ENCODE results near the gene MVP.

The MVP gene

DNA sequence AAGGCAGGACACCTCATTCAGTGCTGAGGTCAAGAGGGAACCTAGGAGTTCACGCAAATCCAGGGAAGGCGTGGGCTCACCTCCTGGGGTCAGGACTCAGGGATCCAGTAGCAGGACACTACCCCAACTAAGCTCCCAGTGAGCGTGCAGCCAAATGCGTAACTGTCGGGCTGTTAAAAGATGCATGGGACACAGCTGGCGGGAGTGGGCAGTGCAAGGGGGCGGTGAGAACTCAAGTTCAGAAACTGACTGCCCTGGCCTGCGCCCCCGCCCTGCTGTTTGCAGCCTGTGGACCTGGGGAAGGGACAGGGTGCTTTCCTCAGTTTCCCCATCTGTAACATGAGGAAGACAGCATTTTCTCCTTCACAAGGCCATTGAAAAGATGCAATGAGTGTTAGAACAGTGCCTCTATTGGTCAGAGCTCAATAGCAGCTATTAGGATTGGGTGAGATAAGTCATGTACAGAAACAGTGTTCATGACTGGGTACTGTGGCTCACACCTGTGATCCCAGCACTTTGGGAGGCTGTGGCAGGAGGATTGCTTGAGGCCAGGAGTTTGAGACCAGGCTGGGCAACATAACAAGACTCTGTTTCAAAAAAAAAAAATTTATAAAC is 22.6 kb downstream of the MVP start:
- H2AFZ ChIP-seq (ENCODE audit: low read depth, low read length), result no peak overlapping the region
- H3K4me2 ChIP-seq (ENCODE audit: low read length), result no peak overlapping the region
- no peaks in the 10 kb centered on the region for H3K36me3 ChIP-seq (replicated peaks; ENCODE audit: low read depth, low read length)
- H3K79me2 ChIP-seq (ENCODE audit: low read length), result no peaks in the 10 kb centered on the region
- no peaks in the 10 kb centered on the region for H4K20me1 ChIP-seq (ENCODE audit: insufficient read depth, low read length)
- H3K4me3 ChIP-seq (ENCODE audit: low read length), result no peak overlapping the region
- H3K27ac ChIP-seq (ENCODE audit: low read length), result no peak overlapping the region
- no peak overlapping the region for H3K9ac ChIP-seq (ENCODE audit: low read length)
- H3K4me1 ChIP-seq (ENCODE audit: low read length), result no peaks in the 10 kb centered on the region
- H3K9me3 ChIP-seq (ENCODE audit: insufficient read depth, low read length), result no peaks in the 10 kb centered on the region
- no peaks in the 10 kb centered on the region for H3K27me3 ChIP-seq (ENCODE audit: low read depth, low read length)
- TF ChIP-seq, protein P1, sequence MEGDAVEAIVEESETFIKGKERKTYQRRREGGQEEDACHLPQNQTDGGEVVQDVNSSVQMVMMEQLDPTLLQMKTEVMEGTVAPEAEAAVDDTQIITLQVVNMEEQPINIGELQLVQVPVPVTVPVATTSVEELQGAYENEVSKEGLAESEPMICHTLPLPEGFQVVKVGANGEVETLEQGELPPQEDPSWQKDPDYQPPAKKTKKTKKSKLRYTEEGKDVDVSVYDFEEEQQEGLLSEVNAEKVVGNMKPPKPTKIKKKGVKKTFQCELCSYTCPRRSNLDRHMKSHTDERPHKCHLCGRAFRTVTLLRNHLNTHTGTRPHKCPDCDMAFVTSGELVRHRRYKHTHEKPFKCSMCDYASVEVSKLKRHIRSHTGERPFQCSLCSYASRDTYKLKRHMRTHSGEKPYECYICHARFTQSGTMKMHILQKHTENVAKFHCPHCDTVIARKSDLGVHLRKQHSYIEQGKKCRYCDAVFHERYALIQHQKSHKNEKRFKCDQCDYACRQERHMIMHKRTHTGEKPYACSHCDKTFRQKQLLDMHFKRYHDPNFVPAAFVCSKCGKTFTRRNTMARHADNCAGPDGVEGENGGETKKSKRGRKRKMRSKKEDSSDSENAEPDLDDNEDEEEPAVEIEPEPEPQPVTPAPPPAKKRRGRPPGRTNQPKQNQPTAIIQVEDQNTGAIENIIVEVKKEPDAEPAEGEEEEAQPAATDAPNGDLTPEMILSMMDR (IDR thresholded peaks at IDR 0.05; ENCODE audit: low read depth, low read length), result 0 out of 2 replicates have a peak, but pooled peaks have one; percentile 15
- no peak for TF ChIP-seq EZH2phosphoT487 (IDR thresholded peaks at IDR 0.05; ENCODE audit: low read depth)

DNA sequence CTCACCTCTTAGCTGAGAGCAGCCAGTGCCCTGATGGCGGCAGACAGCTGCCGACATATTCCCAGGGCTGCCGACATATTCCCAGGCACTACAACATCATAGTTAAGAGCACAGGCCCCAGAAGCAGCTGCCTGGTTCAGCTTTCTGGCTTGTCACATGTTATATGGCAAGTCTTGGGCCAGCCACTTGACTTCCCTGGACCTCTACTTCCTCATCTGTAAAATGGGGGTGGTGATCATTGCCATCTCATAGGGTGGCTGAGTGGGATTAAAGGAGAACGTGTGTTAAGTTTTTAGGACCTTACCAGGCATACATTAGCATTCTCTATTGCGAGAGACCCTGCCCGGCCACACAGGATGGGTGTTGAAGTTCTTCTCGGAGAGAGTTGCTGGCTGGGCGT is 23.7 kb downstream of the MVP start:
- Histone ChIP-seq H3K9ac (ENCODE audit: low read length) (no peak overlapping the region), H3K4me3 (ENCODE audit: low read length) (no peak overlapping the region), H3K79me2 (ENCODE audit: low read length) (no peaks in the 10 kb centered on the region), H3K27ac (ENCODE audit: low read length) (no peak overlapping the region), H4K20me1 (ENCODE audit: insufficient read depth, low read length) (no peaks in the 10 kb centered on the region), H3K36me3 (replicated peaks; ENCODE audit: low read depth, low read length) (no peaks in the 10 kb centered on the region), H3K9me3 (ENCODE audit: insufficient read depth, low read length) (no peaks in the 10 kb centered on the region), H2AFZ (ENCODE audit: low read depth, low read length) (no peak overlapping the region), H3K4me2 (ENCODE audit: low read length) (no peak overlapping the region), H3K4me1 (ENCODE audit: low read length) (no peaks in the 10 kb centered on the region), H3K27me3 (ENCODE audit: low read depth, low read length) (no peaks in the 10 kb centered on the region)
- TF ChIP-seq, protein P1 (IDR thresholded peaks at IDR 0.05; ENCODE audit: low read depth, low read length), result no peak
- no peak for TF ChIP-seq EZH2phosphoT487 (IDR thresholded peaks at IDR 0.05; ENCODE audit: low read depth)

DNA sequence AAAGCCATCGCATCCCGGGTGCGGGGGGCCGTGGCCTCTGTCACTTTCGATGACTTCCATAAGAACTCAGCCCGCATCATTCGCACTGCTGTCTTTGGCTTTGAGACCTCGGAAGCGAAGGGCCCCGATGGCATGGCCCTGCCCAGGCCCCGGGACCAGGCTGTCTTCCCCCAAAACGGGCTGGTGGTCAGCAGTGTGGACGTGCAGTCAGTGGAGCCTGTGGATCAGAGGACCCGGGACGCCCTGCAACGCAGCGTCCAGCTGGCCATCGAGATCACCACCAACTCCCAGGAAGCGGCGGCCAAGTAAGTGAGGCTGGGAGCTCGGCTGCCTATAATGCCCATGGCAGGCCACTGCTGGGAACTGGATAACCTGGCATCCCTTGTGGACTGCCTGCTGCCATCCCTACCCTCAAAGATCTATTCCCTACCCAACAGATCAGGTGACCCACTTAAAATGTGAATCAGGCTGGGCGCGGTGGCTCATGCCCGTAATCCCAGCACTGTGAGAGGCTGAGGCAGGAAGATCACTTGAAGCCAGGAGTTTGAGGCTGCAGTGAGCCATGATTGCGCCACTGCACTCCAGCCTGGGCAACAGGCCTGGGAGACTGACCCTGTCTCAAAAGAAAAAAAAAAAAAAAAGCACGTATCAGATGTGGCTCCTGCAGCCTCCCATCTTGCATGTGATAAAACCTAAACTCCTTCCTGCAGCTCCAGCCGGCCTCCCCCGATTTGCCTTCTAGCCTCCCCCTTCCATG is 24.5 kb downstream of the MVP start:
- H4K20me1 ChIP-seq (ENCODE audit: insufficient read depth, low read length), result no peaks in the 10 kb centered on the region
- no peak overlapping the region for H3K9ac ChIP-seq (ENCODE audit: low read length)
- no peaks in the 10 kb centered on the region for H3K27me3 ChIP-seq (ENCODE audit: low read depth, low read length)
- H3K9me3 ChIP-seq (ENCODE audit: insufficient read depth, low read length), result no peaks in the 10 kb centered on the region
- no peak overlapping the region for H3K4me2 ChIP-seq (ENCODE audit: low read length)
- H3K36me3 ChIP-seq (replicated peaks; ENCODE audit: low read depth, low read length), result no peaks in the 10 kb centered on the region
- no peak overlapping the region for H3K27ac ChIP-seq (ENCODE audit: low read length)
- TF ChIP-seq, protein P1 (IDR thresholded peaks at IDR 0.05; ENCODE audit: low read depth, low read length), result no peak
- TF ChIP-seq EZH2phosphoT487 (IDR thresholded peaks at IDR 0.05; ENCODE audit: low read depth), result no peak
- H3K79me2 ChIP-seq (ENCODE audit: low read length), result no peaks in the 10 kb centered on the region
- H2AFZ ChIP-seq (ENCODE audit: low read depth, low read length), result no peak overlapping the region
- no peaks in the 10 kb centered on the region for H3K4me1 ChIP-seq (ENCODE audit: low read length)
- no peak overlapping the region for H3K4me3 ChIP-seq (ENCODE audit: low read length)

DNA sequence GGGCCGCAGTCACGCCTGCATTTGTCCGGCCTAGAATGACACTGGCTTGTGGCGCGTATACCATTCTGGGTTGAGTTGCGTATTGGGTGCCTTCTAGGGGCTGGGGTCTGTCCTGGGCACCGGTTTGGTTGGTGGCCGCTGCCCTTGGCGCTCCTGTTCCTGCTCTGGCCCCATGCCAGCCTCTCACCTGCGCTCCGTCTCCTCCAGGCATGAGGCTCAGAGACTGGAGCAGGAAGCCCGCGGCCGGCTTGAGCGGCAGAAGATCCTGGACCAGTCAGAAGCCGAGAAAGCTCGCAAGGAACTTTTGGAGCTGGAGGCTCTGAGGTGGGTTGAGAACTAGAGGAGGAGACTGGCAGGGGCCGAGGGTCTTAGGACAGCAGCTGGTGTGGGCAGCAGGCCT is 25.4 kb downstream of the MVP start:
- no peak for TF ChIP-seq EZH2phosphoT487 (IDR thresholded peaks at IDR 0.05; ENCODE audit: low read depth)
- TF ChIP-seq, protein P1 (IDR thresholded peaks at IDR 0.05; ENCODE audit: low read depth, low read length), result no peak
- Histone ChIP-seq H3K4me3 (ENCODE audit: low read length) (no peak overlapping the region), H3K9ac (ENCODE audit: low read length) (no peak overlapping the region), H3K4me1 (ENCODE audit: low read length) (no peaks in the 10 kb centered on the region), H2AFZ (ENCODE audit: low read depth, low read length) (no peak overlapping the region), H3K27ac (ENCODE audit: low read length) (no peak overlapping the region), H4K20me1 (ENCODE audit: insufficient read depth, low read length) (no peaks in the 10 kb centered on the region), H3K27me3 (ENCODE audit: low read depth, low read length) (no peaks in the 10 kb centered on the region), H3K9me3 (ENCODE audit: insufficient read depth, low read length) (no peaks in the 10 kb centered on the region), H3K79me2 (ENCODE audit: low read length) (no peaks in the 10 kb centered on the region), H3K4me2 (ENCODE audit: low read length) (no peak overlapping the region), H3K36me3 (replicated peaks; ENCODE audit: low read depth, low read length) (no peaks in the 10 kb centered on the region)
